Fibroblast of skin of abdomen (primary cell): ENCODE data around the gene DYNC2H1.

Experiments
- DNase-seq: peaks from one replicate; pipeline ENCODE4 v3.0.0-alpha.2; 2013

The DYNC2H1 gene

GRCh38 chr11:103464420-103464819 lies 355.2 kb downstream of the DYNC2H1 start:
- no peak for DNase-seq

- no peak for DNase-seq
These were observed 356.4 kb downstream of the DYNC2H1 start for GRCh38 chr11:103465555-103466140.

GRCh38 chr11:103471546-103471945 lies 362.3 kb downstream of the DYNC2H1 start:
- DNase-seq = no peak

- DNase-seq = no peak
These were observed 367.6 kb downstream of the DYNC2H1 start for GRCh38 chr11:103476874-103477273.

GRCh38 chr11:103480421-103480820 lies 371.2 kb downstream of the DYNC2H1 start:
- peak; percentile 31 for DNase-seq

- no peak for DNase-seq
These were observed 374.8 kb downstream of the DYNC2H1 start for GRCh38 chr11:103483996-103484395.

- no peak for DNase-seq
These were observed 375.3 kb downstream of the DYNC2H1 start for GRCh38 chr11:103484545-103484944.

GRCh38 chr11:103486604-103487003 lies 377.4 kb downstream of the DYNC2H1 start:
- DNase-seq = peak; percentile 83

- DNase-seq = no peak
These were observed 377.9 kb downstream of the DYNC2H1 start for GRCh38 chr11:103487113-103487512.

- peak; percentile 73 for DNase-seq
These were observed 378.8 kb downstream of the DYNC2H1 start for GRCh38 chr11:103488031-103488461.

GRCh38 chr11:103488579-103488978 lies 379.4 kb downstream of the DYNC2H1 start:
- DNase-seq = no peak

GRCh38 chr11:103491777-103492176 lies 382.6 kb downstream of the DYNC2H1 start:
- DNase-seq = no peak

GRCh38 chr11:103494491-103494890 lies 385.3 kb downstream of the DYNC2H1 start:
- peak; percentile 31 for DNase-seq

GRCh38 chr11:103497268-103497667 lies 388.0 kb downstream of the DYNC2H1 start:
- no peak for DNase-seq

GRCh38 chr11:103499710-103500340 lies 390.6 kb downstream of the DYNC2H1 start:
- no peak for DNase-seq

GRCh38 chr11:103515283-103515682 lies 406.1 kb downstream of the DYNC2H1 start:
- no peak for DNase-seq

- no peak for DNase-seq
These were observed 411.6 kb downstream of the DYNC2H1 start for GRCh38 chr11:103520792-103521191.

GRCh38 chr11:103525069-103525468 lies 415.8 kb downstream of the DYNC2H1 start:
- DNase-seq = peak; percentile 91

GRCh38 chr11:103528046-103528445 lies 418.8 kb downstream of the DYNC2H1 start:
- no peak for DNase-seq

GRCh38 chr11:103528596-103528995 lies 419.4 kb downstream of the DYNC2H1 start:
- DNase-seq = peak; percentile 35

- peak; percentile 96 for DNase-seq
These were observed 420.0 kb downstream of the DYNC2H1 start for GRCh38 chr11:103529181-103529684.
